H1 (cell line): ENCODE data around the gene CSRP1. TPM values are rescaled to one million over a fixed set of nuclear protein-coding genes. Genes with fewer than 3 reads are reported as not detected.

Experiments
- PHF8 ChIP-seq: fragments of 200-600 bp; sonication (generic); conservative IDR thresholded peaks from 2 replicates; pipeline ENCODE4 v1.7.1; 2012; ENCODE audit warnings: low read depth, mild to moderate bottlenecking, inconsistent platforms, low read length, moderate library complexity
- POU5F1 ChIP-seq: IDR thresholded peaks from 2 replicates; pipeline ENCODE4 v1.6.1; 2011; ENCODE audit warnings: low read depth, mild to moderate bottlenecking, low read length, moderate library complexity
- RAD21 ChIP-seq, 2 experiments: IDR thresholded peaks in 1 of 2; conservative IDR thresholded peaks in 1 of 2; 2 replicates each; pipeline ENCODE4 v1.6.1; 2011; ENCODE audit warnings: low read depth in 2 of 2, low read length in 2 of 2, improper control_type of control experiment in 1 of 2, inconsistent platforms in 1 of 2, mild to moderate bottlenecking in 1 of 2, moderate library complexity in 1 of 2
- SRF ChIP-seq: IDR thresholded peaks from 2 replicates; pipeline ENCODE4 v1.6.1; 2011; ENCODE audit warnings: mild to moderate bottlenecking, low read depth, low read length, moderate library complexity
- polyA plus RNA-seq, 7 experiments: library from polyadenylated mRNA; depleted of rRNA in 3 of 7; stranded (reverse) in 5 of 7; unstranded in 2 of 7; fragments of >200 nt in 5 of 7; fragments of 200-250 nt in 2 of 7; gene quantifications; 1 replicate in 5 of 7; 2 replicates in 1 of 7; 4 replicates in 1 of 7; pipeline versions ENCODE4 v1.2.1 to v1.2.3, GENCODE V29; 2011 to 2013; ENCODE audit warnings: missing spikeins in 2 of 7, mixed read lengths in 2 of 7
- total RNA-seq: library from RNA; stranded (reverse); fragmentation: NEBNext Ultra II Directional; extraction: Animal tissue kit (Norgen Biotek cat#: 25700); gene quantifications from 2 replicates; pipeline ENCODE4 v1.2.1, GENCODE V29; 2021

Gene CSRP1
- total and polyA plus RNA-seq, 2 of the 8 experiments (the other 6 are each of a cell fraction or from before 2014, with no cell fraction given) = 14.2 to 22.3 TPM

DNA sequence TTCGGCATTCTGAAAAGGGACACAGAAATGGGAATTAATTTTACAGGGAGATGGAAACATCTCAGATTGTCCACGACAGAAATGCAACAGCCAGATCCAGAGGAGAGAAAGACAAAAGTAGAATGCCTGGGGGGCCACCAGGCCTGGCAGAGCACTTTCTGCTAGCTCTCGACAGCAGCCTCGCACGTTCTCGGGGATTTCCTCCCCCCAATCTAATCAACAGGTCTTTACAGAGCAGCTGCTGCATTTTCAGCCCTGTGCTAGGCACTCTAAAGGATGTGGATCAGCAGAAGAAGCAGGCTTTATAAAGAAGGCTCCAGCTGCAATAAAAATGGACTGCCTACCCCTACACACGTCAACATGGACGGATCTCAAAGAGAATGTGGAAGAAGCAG is 10.6 kb downstream of the CSRP1 start (continued):
- no peak for TF ChIP-seq PHF8
- no peak for TF ChIP-seq POU5F1
- no peak for TF ChIP-seq RAD21 (IDR thresholded peaks at IDR 0.05 in 1 of 2, conservative IDR thresholded peaks at IDR 0.05 in 1 of 2; ENCODE audit: low read depth in 2 of 2, low read length in 2 of 2)
- no peak for TF ChIP-seq SRF
